CD4-positive, alpha-beta T cell treated with Interleukin-15 for 4 hours (primary cell): ENCODE results near the gene MAML3.

Experiments
- DNase-seq: peaks from one replicate; pipeline ENCODE4 v3.0.0-alpha.2; 2020; ENCODE audit warnings: low spot score

The MAML3 gene

DNA sequence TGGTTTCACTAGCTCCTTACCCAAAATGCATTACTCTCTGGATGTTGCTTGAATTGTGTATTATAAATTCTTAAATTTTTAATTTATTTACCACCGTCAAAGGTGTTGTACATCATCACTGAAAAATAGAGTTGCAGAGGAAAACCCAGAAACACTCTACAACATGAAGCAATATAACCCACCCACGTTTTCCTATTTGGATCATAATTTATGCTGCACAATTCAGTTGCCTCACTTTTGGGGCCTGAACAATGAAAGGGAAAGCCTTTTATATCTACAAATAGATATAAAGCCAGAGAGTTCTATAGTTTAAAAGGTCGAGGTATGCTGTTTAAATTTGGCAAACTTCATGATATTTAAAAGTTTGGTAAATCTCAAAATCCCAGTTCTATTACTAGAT is 372.9 kb downstream of the MAML3 start:
- DNase-seq = no peak

DNA sequence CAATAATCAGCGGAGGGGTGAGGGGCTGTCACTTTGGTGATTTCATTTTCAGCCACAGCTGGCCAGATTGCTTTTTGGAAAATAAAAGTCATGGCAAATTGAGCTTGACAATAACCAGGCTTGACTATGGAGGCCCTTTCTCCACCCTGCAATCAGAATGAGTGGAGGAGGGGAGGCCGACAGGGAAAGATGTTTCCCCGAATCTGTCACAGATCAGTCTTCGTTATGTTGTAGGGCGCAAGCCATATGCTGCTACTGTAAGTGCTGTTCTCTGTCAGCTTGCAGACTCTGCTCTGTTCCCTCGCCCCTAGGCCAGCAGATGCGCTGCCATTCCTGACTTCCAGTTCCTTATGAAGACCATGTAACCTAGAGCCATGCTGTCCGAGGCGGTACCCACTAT is 374.3 kb downstream of the MAML3 start:
- DNase-seq = no peak

GRCh38 chr4:139777757-139778156 is 376.2 kb downstream of the MAML3 start:
- DNase-seq = no peak

GRCh38 chr4:139776235-139776634 is 377.7 kb downstream of the MAML3 start:
- no peak for DNase-seq

GRCh38 chr4:139774759-139775487 is 379.1 kb downstream of the MAML3 start:
- DNase-seq = no peak

DNA sequence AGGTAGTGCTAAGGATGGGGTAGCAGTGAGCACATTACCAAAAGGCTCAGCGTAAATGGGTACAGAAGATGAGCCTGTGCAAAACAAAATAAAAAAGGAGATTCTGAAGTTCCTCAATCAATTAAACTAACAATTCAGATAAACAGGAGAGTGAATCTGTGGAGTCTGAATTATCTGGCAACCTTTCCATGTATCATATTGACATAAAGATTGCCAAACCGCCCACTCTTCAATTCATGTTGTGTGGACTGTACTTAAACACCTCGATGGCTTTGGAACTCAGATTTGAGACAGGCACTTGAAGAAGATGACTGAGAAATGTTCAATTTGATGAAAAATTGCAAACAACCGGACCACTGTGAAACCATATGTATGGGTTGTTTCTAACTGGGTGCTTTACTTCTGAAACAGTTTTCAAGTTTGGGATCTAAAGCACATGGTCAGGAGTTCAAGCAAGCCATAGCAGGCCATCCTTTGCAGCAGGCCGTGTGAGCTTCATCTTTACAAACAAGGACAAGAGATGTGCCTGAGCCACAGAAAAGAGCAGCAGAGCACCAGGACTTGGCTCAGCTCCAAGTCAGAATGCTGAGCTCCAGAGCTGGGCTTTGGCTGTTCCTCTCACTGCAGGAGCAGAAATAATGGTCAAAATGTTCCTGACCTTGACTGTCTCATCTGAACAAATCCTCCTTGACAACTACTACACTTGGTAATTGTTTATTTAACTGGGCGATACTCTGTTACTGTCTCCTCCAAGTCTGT is 380.2 kb downstream of the MAML3 start:
- no peak for DNase-seq

DNA sequence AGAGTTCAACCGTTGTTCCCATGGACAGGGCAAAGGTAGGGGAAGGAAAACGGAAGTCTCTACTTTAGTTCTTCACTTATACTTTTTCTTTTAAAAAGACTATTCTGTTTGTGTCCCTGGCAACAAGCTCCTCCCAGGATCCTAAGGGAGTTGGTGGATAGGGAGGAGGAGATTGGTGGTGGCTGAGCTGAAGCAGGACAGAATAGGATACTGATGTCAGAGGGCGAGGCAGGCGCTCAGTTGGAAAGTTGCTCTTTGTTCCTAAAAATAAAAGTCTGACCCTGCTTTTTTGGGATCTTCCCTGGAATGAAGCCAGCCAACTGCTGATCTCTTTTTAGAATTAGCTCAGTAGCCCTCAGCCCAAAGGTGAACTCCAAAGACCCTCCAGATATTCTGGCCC is 383.6 kb downstream of the MAML3 start:
- DNase-seq = no peak

GRCh38 chr4:139769364-139769763 is 384.6 kb downstream of the MAML3 start:
- DNase-seq = no peak

DNA sequence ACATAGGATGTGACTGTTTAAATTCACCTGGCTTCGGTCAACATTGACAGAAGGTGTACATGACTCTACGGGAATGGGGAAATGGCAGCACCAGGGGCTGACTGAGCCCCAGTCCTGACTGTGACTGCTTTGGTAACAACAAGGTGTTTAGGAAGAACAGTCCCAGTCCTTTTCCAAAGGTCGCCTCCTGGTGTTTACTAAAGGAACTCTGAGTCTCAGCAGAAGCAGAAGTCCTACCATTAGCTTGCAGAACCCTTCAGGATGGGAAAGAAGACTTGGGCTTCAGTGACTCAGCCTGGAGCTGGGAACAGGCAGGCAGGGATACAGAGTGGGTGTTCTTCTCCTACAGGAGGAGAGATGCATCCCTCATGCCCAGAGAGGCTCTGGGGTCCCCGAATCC is 385.1 kb downstream of the MAML3 start:
- DNase-seq = no peak

GRCh38 chr4:139768366-139768765 is 385.6 kb downstream of the MAML3 start:
- no peak for DNase-seq

- DNase-seq = no peak
Observed at GRCh38 chr4:139767585-139767984, 386.4 kb downstream of the MAML3 start.

DNA sequence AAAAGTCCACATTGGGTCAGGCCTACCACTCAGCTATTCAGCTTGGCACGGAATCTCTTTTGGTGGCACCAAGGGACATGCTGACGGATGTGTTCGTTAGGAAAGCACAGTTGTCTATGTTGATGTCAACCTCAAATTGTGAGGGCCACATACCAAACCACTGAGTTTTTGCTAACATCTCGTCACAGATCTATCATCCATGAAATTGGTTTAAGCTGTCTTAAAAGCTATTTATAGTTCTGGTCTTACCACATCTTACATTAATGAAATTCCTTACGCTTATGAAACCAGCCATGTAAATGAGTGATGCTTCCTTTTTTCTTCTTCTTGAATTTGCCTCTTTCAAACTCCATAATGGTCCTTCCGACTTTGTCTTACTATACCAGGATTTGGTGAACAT is 386.8 kb downstream of the MAML3 start:
- DNase-seq = no peak

DNA sequence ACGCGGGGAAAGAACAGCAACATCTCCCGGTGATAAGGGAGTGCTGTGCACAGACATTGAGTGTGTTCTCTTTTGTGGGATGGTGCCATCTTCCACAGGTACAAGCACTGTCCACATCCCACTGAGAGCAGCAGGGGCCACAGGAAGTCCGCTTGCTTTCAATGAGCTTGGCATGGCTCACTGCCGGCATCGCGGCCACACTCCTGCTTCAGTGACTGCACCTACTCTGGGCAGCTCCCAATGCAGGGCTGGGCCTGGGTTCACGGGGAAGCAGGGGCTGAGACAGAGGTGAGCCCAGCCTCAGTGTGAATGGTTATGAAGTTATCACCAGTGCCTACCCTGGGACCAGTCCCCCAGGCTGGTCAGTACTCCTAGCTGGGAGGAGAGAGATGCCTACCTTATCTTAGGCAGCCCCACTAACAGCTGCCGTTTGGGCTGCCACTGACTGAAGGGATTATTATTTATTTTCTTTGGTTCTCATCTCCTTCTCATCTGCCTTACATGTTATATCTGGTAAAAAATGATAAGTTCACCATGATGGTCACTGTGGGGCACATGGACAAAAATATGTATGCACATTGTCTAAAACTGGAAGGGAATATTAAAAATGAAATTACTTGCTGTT is 389.2 kb downstream of the MAML3 start:
- no peak for DNase-seq

DNA sequence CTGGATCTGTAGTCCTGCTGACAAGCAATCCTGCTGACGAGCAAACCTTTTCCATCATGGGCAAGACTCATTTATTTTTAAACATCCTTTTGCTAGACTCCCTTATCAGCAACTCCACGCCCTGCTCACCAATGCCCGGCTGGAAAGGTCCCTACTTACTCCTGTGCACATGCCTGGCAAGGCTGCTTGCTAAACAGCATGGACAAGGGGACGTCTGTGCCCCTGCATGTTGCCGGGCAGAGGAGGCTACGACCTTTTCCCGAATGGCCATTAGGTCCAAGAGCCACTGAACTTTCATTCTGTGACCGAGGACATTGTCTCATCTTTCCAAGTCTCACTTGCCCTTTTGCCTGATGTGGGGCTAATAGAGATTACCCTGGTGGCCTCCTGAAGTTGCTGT is 389.8 kb downstream of the MAML3 start:
- no peak for DNase-seq

GRCh38 chr4:139763672-139764071 is 390.3 kb downstream of the MAML3 start:
- DNase-seq = no peak

DNA sequence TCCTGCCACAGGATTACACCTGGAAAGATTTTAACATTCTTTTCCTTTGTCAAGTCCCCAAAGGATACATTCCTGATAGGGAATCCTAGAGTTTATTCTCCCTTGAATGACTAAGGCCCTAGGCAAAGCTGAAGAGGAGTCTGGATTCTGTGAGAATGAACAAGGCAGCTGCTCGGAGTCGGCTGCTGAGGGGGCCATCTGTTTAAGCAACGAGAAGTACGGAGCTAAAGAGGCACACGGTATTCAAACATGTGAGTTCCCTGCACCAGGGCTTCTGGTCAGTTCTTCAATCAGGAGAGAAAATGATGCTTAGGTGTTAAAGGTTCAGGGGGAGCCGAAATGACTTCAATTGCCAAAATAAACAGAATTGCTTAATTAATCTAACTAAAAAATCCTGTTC is 390.8 kb downstream of the MAML3 start:
- DNase-seq = no peak

DNA sequence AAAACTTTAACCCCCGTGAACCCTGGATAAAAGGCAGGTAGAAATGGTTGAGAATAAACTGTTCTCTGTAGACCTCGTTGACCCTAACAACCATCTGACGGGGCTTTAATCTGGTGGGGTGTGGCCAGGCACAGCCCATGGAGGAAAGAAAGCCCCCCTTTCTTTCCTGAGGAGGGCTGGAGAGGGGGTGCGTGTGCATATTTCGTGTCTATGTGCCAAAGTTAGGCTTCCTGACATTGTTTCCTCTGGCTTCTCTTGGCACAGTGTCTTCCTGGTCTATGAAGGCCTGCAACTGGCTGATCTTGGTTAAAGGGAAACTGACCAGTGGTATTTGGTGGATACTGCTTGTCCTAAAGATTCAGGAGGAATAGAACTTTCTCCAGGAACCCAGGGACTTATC is 391.3 kb downstream of the MAML3 start:
- DNase-seq = no peak

DNA sequence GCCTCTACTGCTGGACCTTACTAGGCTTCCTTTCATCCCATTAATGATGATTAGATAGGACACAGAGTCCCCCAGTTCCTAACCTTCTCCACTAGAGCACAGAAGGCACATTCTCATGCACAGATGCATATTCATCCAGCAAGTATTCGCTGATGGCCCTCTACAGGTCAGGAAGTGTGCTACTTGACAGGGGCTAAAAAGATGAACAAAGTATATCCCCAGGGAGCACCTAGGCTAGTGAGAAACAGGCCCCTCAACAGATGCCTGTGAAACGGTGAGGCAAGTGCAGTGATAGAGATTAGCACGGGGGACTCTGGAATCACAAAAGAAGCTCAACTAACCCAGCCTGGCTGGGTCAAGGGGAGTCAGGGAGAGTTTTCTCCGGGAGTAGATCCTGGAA is 392.5 kb downstream of the MAML3 start:
- no peak for DNase-seq

- no peak for DNase-seq
Observed at GRCh38 chr4:139760567-139760966, 393.4 kb downstream of the MAML3 start.

DNA sequence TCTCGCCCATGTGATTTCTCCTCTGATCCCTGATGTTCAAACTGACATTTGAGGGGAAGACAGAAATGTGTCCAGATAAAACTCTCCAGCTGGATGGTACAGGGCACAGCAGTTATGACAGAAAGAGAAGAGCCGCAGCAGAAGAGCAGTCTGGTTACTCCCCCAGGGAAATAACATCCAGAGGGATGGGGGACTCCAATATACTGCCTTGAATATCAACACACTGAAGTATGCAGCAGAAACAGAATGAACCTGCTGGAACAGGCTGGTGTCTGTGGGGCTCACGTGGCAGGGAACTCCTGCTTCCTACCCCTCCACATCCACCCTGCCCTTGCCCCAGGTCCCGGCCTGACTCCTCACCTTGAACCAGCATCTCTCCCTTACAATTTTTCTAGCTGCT is 394.9 kb downstream of the MAML3 start:
- no peak for DNase-seq

DNA sequence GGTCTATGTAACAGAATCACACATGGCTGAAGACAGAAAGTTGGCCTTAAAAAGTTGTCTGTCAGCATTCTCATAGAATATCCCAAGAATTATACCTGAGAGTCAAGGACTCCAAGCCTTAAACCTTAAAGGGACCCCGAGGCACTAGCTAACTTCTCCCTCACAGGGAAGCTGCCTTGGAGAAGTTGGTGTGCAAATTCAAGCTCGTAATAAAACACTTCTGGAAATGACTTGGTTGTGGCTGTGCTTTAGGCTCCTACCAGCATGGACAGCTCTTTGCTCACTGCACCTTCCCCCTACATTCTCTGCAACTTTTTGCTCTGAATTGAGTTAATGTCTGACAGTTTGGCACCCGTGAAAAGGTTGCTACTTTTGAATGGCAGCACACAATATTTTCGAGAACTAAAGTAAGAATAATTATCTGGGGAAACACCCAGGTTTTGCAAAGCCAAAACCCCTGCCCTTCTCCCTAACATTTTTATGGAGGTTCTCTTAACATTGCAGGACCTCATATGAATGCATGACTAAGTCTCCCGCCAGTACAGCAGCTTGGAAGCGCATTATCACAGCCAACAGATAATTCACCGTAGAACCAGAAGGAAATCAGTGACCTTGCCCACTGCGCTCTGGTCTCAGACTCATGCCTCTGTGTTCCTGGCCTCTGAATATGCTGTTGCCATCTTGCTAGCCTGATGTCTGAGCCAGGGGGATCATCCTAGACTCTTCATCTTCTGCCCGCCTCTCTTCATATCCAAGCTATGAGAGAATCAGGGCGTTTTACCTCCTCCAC is 397.4 kb downstream of the MAML3 start:
- no peak for DNase-seq

DNA sequence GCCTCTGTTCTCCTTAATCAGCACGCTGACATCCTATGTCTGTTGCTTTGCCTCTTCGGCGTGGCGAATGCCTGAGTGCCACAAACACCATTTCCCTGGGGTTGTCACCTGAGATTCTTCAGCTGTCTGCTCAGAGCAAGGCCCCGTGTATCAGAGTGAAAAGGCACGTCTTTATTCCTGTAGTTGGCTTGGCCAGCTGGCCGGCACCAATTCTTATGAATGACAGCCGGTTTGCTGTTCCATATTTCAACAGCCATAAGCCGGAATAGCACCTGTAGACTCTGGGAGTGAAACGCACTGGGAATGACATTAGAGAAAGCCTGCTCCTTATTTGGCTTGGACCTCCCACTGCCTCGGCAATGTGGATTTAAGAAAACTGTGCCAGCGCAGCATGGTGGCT is 399.0 kb downstream of the MAML3 start:
- DNase-seq = no peak

- DNase-seq = no peak
Observed at GRCh38 chr4:139753686-139754085, 400.3 kb downstream of the MAML3 start.
